ENCODE data around the gene RALA. TPM values are rescaled to one million over a fixed set of nuclear protein-coding genes. Genes with fewer than 3 reads are reported as not detected.

The RALA gene
- total and polyA plus RNA-seq, 2 of the 13 experiments (the other 11 are each of a cell fraction or from before 2014, with no cell fraction given), result 11.8 to 19.5 TPM

GRCh38 chr7:39621261-39621660 lies 2.1 kb upstream of the RALA start (continued):
- TF ChIP-seq ZNF556 (CRISPR knock-in tag; IDR thresholded peaks at IDR 0.05; ENCODE audit: borderline replicate concordance), result no peak

- H4K20me1 ChIP-seq (ENCODE audit: insufficient read depth, low read length), result peaks cover 6% of the 10 kb centered on the region; the same call in 1 of the 2 replicates
- FAIRE-seq (no peak), DNase-seq (ENCODE audit: low spot score) (no peak), ATAC-seq (no peak)
- H3K27ac ChIP-seq (ENCODE audit: extremely low read length, insufficient read depth, low read length), result no peak overlapping the region
- H3K79me2 ChIP-seq (ENCODE audit: insufficient read depth, low read length), result peaks cover 33% of the 10 kb centered on the region
- peak overlapping the region; percentile 79 to 87 (median 86); a peak in 4 of 6 replicates for H3K4me3 ChIP-seq (replicated peaks in 1 of 3; ENCODE audit: insufficient read depth in 1 of 3, low read depth in 2 of 3, low read length in 3 of 3)
- BruUV-seq (replicated peaks), result no TSS peak
- POLR2A ChIA-PET, result interaction anchor here (1.3 to 1.9 kb wide), 5 partner anchors 8 to 274 kb away, joined by 3 to 7 read pairs (median 4); no protein-coding TSS in a partner anchor
- no peaks in the 10 kb centered on the region for H3K9me3 ChIP-seq (ENCODE audit: low read length)
- intact Hi-C loops (cut with micrococcal nuclease; ENCODE audit: unreplicated experiment), result loop anchor here (2.0 kb wide), 1 partner anchor 55 kb away; the partner anchor contains the start of gene YAE1
- H3K4me2 ChIP-seq (ENCODE audit: low read depth, low read length), result peak overlapping the region; percentile 86
- H3K4me1 ChIP-seq (ENCODE audit: insufficient read depth, low read length), result peaks cover 36% of the 10 kb centered on the region
- H3K9ac ChIP-seq (ENCODE audit: insufficient read depth, low read depth, low read length), result peak overlapping the region; percentile 93; the same call in 1 of the 2 replicates
- no peaks in the 10 kb centered on the region for H3K27me3 ChIP-seq (ENCODE audit: control insufficient read depth in 1 of 2, insufficient read depth in 2 of 2, low read length in 2 of 2)
- H3K36me3 ChIP-seq (replicated peaks in 1 of 2; ENCODE audit: control insufficient read depth in 1 of 2, insufficient read depth in 2 of 2, low read length in 2 of 2), result no peaks in the 10 kb centered on the region
- in situ Hi-C loops (cut with HindIII; ENCODE audit: extremely low pct_ligation_motif_present, low pct_unique_long_range_greater_than_20kb), result no loop called here
- 100% methylated on average over 1 of the region's 1 CpG for WGBS (ENCODE audit: low lambda C conversion rate)
- CTCF ChIA-PET (ENCODE audit: low intra/inter-chr PET ratio, low total read pairs), result no interaction called here
- TF ChIP-seq KDM5A (IDR thresholded peaks at IDR 0.05; ENCODE audit: borderline replicate concordance, low read length), result no peak
- TF ChIP-seq RBFOX2 (IDR thresholded peaks at IDR 0.05; ENCODE audit: low read depth, low read length), result 0 out of 2 replicates have a peak, but pooled peaks have one; percentile 17
- TF ChIP-seq ZBTB26 (CRISPR knock-in tag; IDR thresholded peaks at IDR 0.05; ENCODE audit: borderline replicate concordance), result no peak
- peak; percentile 88 for TF ChIP-seq RFX5 (IDR thresholded peaks at IDR 0.05; ENCODE audit: low read depth, low read length)
- TF ChIP-seq ZNF740 (CRISPR knock-in tag; IDR thresholded peaks at IDR 0.05), result 0 out of 2 replicates have a peak, but pooled peaks have one; percentile 23
- H2AFZ ChIP-seq (ENCODE audit: low read length), result no peak overlapping the region
These were observed 1.5 kb upstream of the RALA start for GRCh38 chr7:39621784-39622411.
